GM19467 (cell line): ENCODE data around the gene LMOD2.

Experiments
- ATAC-seq: cut with Tn5 transposase; IDR thresholded peaks from one replicate; pipeline ENCODE4 v1.9.1; 2021; ENCODE audit warnings: mild to moderate bottlenecking, moderate library complexity; ENCODE audit not compliant: unreplicated experiment

LMOD2 gene

GRCh38 chr7:123669485-123669884, 13.8 kb downstream of the LMOD2 start:
- ATAC-seq: no peak

- ATAC-seq: no peak
Observed at GRCh38 chr7:123673137-123673732, 17.6 kb downstream of the LMOD2 start.

GRCh38 chr7:123673752-123674398, 18.2 kb downstream of the LMOD2 start:
- no peak for ATAC-seq

GRCh38 chr7:123674399-123675180, 18.9 kb downstream of the LMOD2 start:
- no peak for ATAC-seq

- ATAC-seq: no peak
Observed at GRCh38 chr7:123675181-123675473, 19.5 kb downstream of the LMOD2 start.

GRCh38 chr7:123677061-123677715, 21.5 kb downstream of the LMOD2 start:
- ATAC-seq: no peak

- ATAC-seq: no peak
Observed at GRCh38 chr7:123679614-123680013, 23.9 kb downstream of the LMOD2 start.

- no peak for ATAC-seq
Observed at GRCh38 chr7:123680580-123680979, 24.9 kb downstream of the LMOD2 start.

GRCh38 chr7:123681561-123681960, 25.9 kb downstream of the LMOD2 start:
- ATAC-seq: no peak

GRCh38 chr7:123682690-123683089, 27.0 kb downstream of the LMOD2 start:
- peak; percentile 71 for ATAC-seq

GRCh38 chr7:123687161-123687560, 31.5 kb downstream of the LMOD2 start:
- ATAC-seq: no peak

- no peak for ATAC-seq
Observed at GRCh38 chr7:123687727-123688126, 32.1 kb downstream of the LMOD2 start.

GRCh38 chr7:123689250-123689649, 33.6 kb downstream of the LMOD2 start:
- ATAC-seq: no peak

GRCh38 chr7:123690550-123690949, 34.9 kb downstream of the LMOD2 start:
- no peak for ATAC-seq

- ATAC-seq: no peak
Observed at GRCh38 chr7:123692471-123692877, 36.8 kb downstream of the LMOD2 start.

GRCh38 chr7:123695944-123696677, 40.4 kb downstream of the LMOD2 start:
- no peak for ATAC-seq

- no peak for ATAC-seq
Observed at GRCh38 chr7:123705211-123705901, 49.7 kb downstream of the LMOD2 start.

GRCh38 chr7:123709525-123709924, 53.9 kb downstream of the LMOD2 start:
- no peak for ATAC-seq

- no peak for ATAC-seq
Observed at GRCh38 chr7:123710683-123711082, 55.0 kb downstream of the LMOD2 start.

GRCh38 chr7:123711832-123712293, 56.2 kb downstream of the LMOD2 start:
- ATAC-seq: no peak
